H9 (cell line): ENCODE measurements around the gene L3MBTL4. TPM values are rescaled to one million over a fixed set of nuclear protein-coding genes. Genes with fewer than 3 reads are reported as not detected.

Experiments
- DNase-seq: peaks from one replicate; pipeline ENCODE4 v3.0.0-alpha.2; 2017
- H2AFZ ChIP-seq: one replicate; pipeline ENCODE4 v1.6.1; 2013; ENCODE audit warnings: mild to moderate bottlenecking, low read length, control low read depth, moderate library complexity
- H2AK5ac ChIP-seq: 2 replicates; pipeline ENCODE4 v1.6.1; 2013; ENCODE audit warnings: low read length, control low read depth, mixed read lengths; ENCODE audit not compliant: insufficient read length
- H2BK120ac ChIP-seq: one replicate; pipeline ENCODE4 v1.6.1; 2013; ENCODE audit warnings: low read depth, mild to moderate bottlenecking, low read length, control low read depth, inconsistent platforms; ENCODE audit not compliant: poor library complexity, severe bottlenecking
- H2BK12ac ChIP-seq: 2 replicates; pipeline ENCODE4 v1.6.1; 2013; ENCODE audit warnings: low read length, control low read depth, mixed read lengths, low read depth; ENCODE audit not compliant: insufficient read length
- H2BK15ac ChIP-seq: 2 replicates; pipeline ENCODE4 v1.6.1; 2013; ENCODE audit warnings: low read depth, low read length, control low read depth
- H2BK20ac ChIP-seq: one replicate; pipeline ENCODE4 v1.6.1; 2013; ENCODE audit warnings: low read depth, mild to moderate bottlenecking, low read length, control low read depth, inconsistent platforms; ENCODE audit not compliant: poor library complexity, severe bottlenecking
- H2BK5ac ChIP-seq: 2 replicates; pipeline ENCODE4 v1.6.1; 2013; ENCODE audit warnings: low read length, control low read depth, mixed read lengths; ENCODE audit not compliant: insufficient read length
- H3K14ac ChIP-seq: 2 replicates; pipeline ENCODE4 v1.6.1; 2013; ENCODE audit warnings: low read length, control low read depth; ENCODE audit not compliant: insufficient read depth
- H3K18ac ChIP-seq: 2 replicates; pipeline ENCODE4 v1.6.1; 2013; ENCODE audit warnings: low read depth, mild to moderate bottlenecking, mixed read lengths, low read length, control low read depth; ENCODE audit not compliant: insufficient read length
- H3K23ac ChIP-seq: 2 replicates; pipeline ENCODE4 v1.6.1; 2013; ENCODE audit warnings: low read length, control low read depth, mixed read lengths, low read depth; ENCODE audit not compliant: insufficient read length
- H3K23me2 ChIP-seq: 2 replicates; pipeline ENCODE4 v1.6.1; 2013; ENCODE audit warnings: low read depth, mild to moderate bottlenecking, mixed read lengths, low read length, control low read depth; ENCODE audit not compliant: insufficient read length, poor library complexity, severe bottlenecking
- H3K27ac ChIP-seq: 2 replicates; pipeline ENCODE4 v1.5.1; 2013; ENCODE audit warnings: low read length, control low read depth, mixed read lengths, low read depth; ENCODE audit not compliant: insufficient read length
- H3K27me3 ChIP-seq: 2 replicates; pipeline ENCODE4 v1.6.1; 2013; ENCODE audit warnings: low read length, control low read depth, inconsistent platforms; ENCODE audit not compliant: insufficient read depth
- H3K4ac ChIP-seq: 2 replicates; pipeline ENCODE4 v1.6.1; 2013; ENCODE audit warnings: low read depth, mild to moderate bottlenecking, control low read depth, inconsistent platforms, low read length, moderate library complexity
- H3K4me1 ChIP-seq: 2 replicates; pipeline ENCODE4 v1.6.1; 2013; ENCODE audit warnings: low read length, control low read depth, inconsistent platforms; ENCODE audit not compliant: insufficient read depth
- H3K4me2 ChIP-seq: 2 replicates; pipeline ENCODE4 v1.6.1; 2013; ENCODE audit warnings: low read length, control low read depth, mixed read lengths; ENCODE audit not compliant: insufficient read length, insufficient read depth
- H3K56ac ChIP-seq: 2 replicates; pipeline ENCODE4 v1.6.1; 2013; ENCODE audit warnings: low read depth, mild to moderate bottlenecking, mixed read lengths, low read length, control low read depth; ENCODE audit not compliant: insufficient read length
- H3K79me1 ChIP-seq: 2 replicates; pipeline ENCODE4 v1.6.1; 2013; ENCODE audit warnings: low read depth, mild to moderate bottlenecking, moderate library complexity, low read length, control low read depth, inconsistent platforms; ENCODE audit not compliant: insufficient read depth, poor library complexity, severe bottlenecking
- H3K79me2 ChIP-seq: 2 replicates; pipeline ENCODE4 v1.6.1; 2013; ENCODE audit warnings: low read length, control low read depth, inconsistent platforms; ENCODE audit not compliant: insufficient read depth
- H3K9ac ChIP-seq: 2 replicates; pipeline ENCODE4 v1.6.1; 2013; ENCODE audit warnings: low read length, control low read depth, mixed read lengths; ENCODE audit not compliant: insufficient read length; ENCODE audit errors: extremely low read depth
- H3K9me3 ChIP-seq: one replicate; pipeline ENCODE4 v1.6.1; 2013; ENCODE audit warnings: low read depth, low read length, inconsistent platforms; ENCODE audit not compliant: control insufficient read depth
- H3T11ph ChIP-seq: one replicate; pipeline ENCODE4 v1.6.1; 2013; ENCODE audit warnings: mild to moderate bottlenecking, low read length, control low read depth, inconsistent platforms
- H4K20me1 ChIP-seq: one replicate; pipeline ENCODE4 v1.6.1; 2013; ENCODE audit not compliant: control insufficient read depth, insufficient read length, insufficient read depth
- H4K5ac ChIP-seq: 2 replicates; pipeline ENCODE4 v1.6.1; 2013; ENCODE audit warnings: low read depth, mild to moderate bottlenecking, mixed read lengths, low read length, control low read depth; ENCODE audit not compliant: insufficient read length
- H4K8ac ChIP-seq: replicated peaks from 2 replicates; pipeline ENCODE4 v1.6.1; 2013; ENCODE audit warnings: low read length, control low read depth, mixed read lengths, low read depth; ENCODE audit not compliant: insufficient read length
- H4K91ac ChIP-seq: 2 replicates; pipeline ENCODE4 v1.6.1; 2013; ENCODE audit warnings: low read depth, mild to moderate bottlenecking, moderate library complexity, mixed read lengths, low read length, control low read depth; ENCODE audit not compliant: insufficient read length
- H3K27ac Mint-ChIP-seq, 3 experiments: 2 replicates in 2 of 3; 3 replicates in 1 of 3; pipeline ENCODE4 v1.8.0; 2020 to 2021; ENCODE audit warnings: mixed read lengths in 3 of 3, mild to moderate bottlenecking in 1 of 3, moderate library complexity in 1 of 3
- H3K27me3 Mint-ChIP-seq: 2 replicates; pipeline ENCODE4 v1.8.0; 2021; ENCODE audit warnings: low read depth, mild to moderate bottlenecking, moderate library complexity, mixed read lengths
- H3K36me3 Mint-ChIP-seq, 3 experiments: 2 replicates in 2 of 3; 3 replicates in 1 of 3; pipeline ENCODE4 v1.8.0; 2020 to 2021; ENCODE audit warnings: low read depth in 3 of 3, mixed read lengths in 3 of 3; ENCODE audit not compliant: insufficient read depth in 1 of 3
- H3K4me1 Mint-ChIP-seq, 2 experiments: 2 replicates each; pipeline ENCODE4 v1.8.0; 2020; ENCODE audit warnings: mixed read lengths in 2 of 2
- H3K4me3 Mint-ChIP-seq, 2 experiments: 2 replicates in 1 of 2; 3 replicates in 1 of 2; pipeline ENCODE4 v1.8.0; 2020 to 2021; ENCODE audit warnings: mild to moderate bottlenecking in 2 of 2, mixed read lengths in 2 of 2, moderate library complexity in 1 of 2
- H3K9me3 Mint-ChIP-seq, 2 experiments: 2 replicates in 1 of 2; 3 replicates in 1 of 2; pipeline ENCODE4 v1.8.0; 2020; ENCODE audit warnings: mild to moderate bottlenecking in 2 of 2, mixed read lengths in 2 of 2, moderate library complexity in 1 of 2
- WGBS: extraction: QIAGEN DNeasy Blood & Tissue Kit; methylation state at CpG from one replicate; pipeline ENCODE4 v1.1.7; 2013; ENCODE audit warnings: missing lambda C conversion rate, low lambda C conversion rate, mixed read lengths; ENCODE audit not compliant: insufficient read length; ENCODE audit errors: extremely low coverage; 5-methylcytosine and 5-hydroxymethylcytosine counted together
- total RNA-seq: library from RNA; stranded (reverse); gene quantifications from 2 replicates; pipeline ENCODE4 v1.2.1, GENCODE V29; 2021
- TF ChIP-seq, protein P1 (sequence below): fragments of 200-600 bp; sonication (generic); conservative IDR thresholded peaks from 3 replicates; pipeline ENCODE4 v1.8.0; 2021; ENCODE audit warnings: antibody characterized with exemption, mild to moderate bottlenecking

Gene L3MBTL4
- total RNA-seq, 1 experiment from 2014 or later = 1.9 TPM

DNA sequence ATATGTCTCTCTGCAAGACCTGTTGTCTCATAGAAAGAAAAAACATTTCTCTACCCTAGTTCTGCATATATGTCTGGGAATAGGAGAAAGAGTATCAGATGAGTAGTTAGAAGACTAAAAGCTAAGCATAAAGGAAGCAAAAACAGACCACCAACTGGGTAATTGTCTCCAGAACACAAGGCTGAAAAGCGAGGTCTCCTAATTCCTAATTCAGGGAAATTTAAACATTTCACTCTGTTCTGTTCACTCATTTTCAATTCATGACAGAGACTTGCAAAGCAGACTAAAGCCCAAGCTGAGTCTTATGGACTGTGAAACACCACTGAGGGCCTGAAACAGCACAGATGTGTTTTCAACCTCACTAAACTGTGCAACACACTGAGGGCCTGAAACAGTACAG, 294.9 kb downstream of the L3MBTL4 start:
- Histone ChIP-seq H4K91ac (no peak overlapping the region), H3K14ac (no peak overlapping the region), H3K79me1 (no peaks in the 10 kb centered on the region), H4K5ac (no peak overlapping the region), H3K9ac (no peak overlapping the region), H3K9me3 (no peaks in the 10 kb centered on the region), H4K20me1 (no peaks in the 10 kb centered on the region), H2BK12ac (no peak overlapping the region), H3K23me2 (no peaks in the 10 kb centered on the region), H3K79me2 (no peaks in the 10 kb centered on the region), H2BK5ac (no peak overlapping the region), H2AFZ (no peak overlapping the region), H3K27me3 (no peaks in the 10 kb centered on the region), H3K4me1 (peaks cover 5% of the 10 kb centered on the region; the same call in 1 of the 2 replicates), H3T11ph (no peak overlapping the region), H3K27ac (no peak overlapping the region), H2BK20ac (no peak overlapping the region), H3K23ac (no peak overlapping the region), H2BK15ac (no peak overlapping the region), H2AK5ac (no peak overlapping the region), H4K8ac (no peak overlapping the region), H3K18ac (no peak overlapping the region), H3K4ac (no peak overlapping the region), H3K4me2 (no peak overlapping the region), H3K56ac (no peak overlapping the region), H2BK120ac (no peak overlapping the region)
- Mint-ChIP-seq H3K27ac (no peak overlapping the region), H3K27me3 (no peaks in the 10 kb centered on the region), H3K4me3 (no peak overlapping the region), H3K36me3 (peaks cover 2 to 3% (median 2%) of the 10 kb centered on the region in 3 experiments; a peak in 5 of 7 replicates), H3K9me3 (peaks cover 2 to 5% of the 10 kb centered on the region in 2 experiments; a peak in 4 of 5 replicates), H3K4me1 (peaks cover 11 to 14% of the 10 kb centered on the region in 2 experiments)
- WGBS = no CpG with 5 or more reads among the region's 1 CpG
- no peak for DNase-seq
- TF ChIP-seq, protein P1, sequence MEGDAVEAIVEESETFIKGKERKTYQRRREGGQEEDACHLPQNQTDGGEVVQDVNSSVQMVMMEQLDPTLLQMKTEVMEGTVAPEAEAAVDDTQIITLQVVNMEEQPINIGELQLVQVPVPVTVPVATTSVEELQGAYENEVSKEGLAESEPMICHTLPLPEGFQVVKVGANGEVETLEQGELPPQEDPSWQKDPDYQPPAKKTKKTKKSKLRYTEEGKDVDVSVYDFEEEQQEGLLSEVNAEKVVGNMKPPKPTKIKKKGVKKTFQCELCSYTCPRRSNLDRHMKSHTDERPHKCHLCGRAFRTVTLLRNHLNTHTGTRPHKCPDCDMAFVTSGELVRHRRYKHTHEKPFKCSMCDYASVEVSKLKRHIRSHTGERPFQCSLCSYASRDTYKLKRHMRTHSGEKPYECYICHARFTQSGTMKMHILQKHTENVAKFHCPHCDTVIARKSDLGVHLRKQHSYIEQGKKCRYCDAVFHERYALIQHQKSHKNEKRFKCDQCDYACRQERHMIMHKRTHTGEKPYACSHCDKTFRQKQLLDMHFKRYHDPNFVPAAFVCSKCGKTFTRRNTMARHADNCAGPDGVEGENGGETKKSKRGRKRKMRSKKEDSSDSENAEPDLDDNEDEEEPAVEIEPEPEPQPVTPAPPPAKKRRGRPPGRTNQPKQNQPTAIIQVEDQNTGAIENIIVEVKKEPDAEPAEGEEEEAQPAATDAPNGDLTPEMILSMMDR = no peak
